Activated T-cell treated with anti-CD3 and anti-CD28 coated beads for 1 hour (primary cell): ENCODE results near the gene COL28A1.

Source experiments
- DNase-seq: peaks from one replicate; pipeline ENCODE4 v3.0.0-alpha.2; 2020; ENCODE audit warnings: low read depth

Gene COL28A1

GRCh38 chr7:7535691-7536090 lies at the start of gene COL28A1:
TSS of gene COL28A1 (minus strand) at chr7:7535873. CDS start at chr7:7532875, 2,998 bp downstream.
- no peak for DNase-seq

GRCh38 chr7:7584653-7585052 lies 49.0 kb upstream of the COL28A1 start:
- no peak for DNase-seq

- DNase-seq: no peak
Observed at GRCh38 chr7:7583731-7584130, 48.1 kb upstream of the COL28A1 start.

DNA sequence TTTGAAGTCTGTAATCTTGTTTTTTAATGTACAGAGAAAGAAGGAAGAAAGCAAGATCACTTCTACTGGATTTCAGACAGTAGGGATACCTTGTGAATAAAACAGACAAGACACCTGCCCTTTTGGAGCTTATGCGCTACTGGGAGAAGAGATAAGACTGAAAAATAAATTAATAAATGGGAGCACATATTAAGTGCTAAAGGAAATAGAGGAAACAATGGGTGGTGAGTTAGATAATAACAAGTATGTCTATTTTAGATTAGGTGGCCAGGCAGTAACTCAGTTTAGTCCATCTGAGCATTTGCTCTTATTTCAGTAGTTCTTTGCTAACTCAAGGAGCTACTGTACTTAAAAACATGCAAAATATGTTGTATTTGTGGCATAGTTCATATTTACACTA lies 46.9 kb upstream of the COL28A1 start:
- no peak for DNase-seq

- DNase-seq: no peak
Observed at GRCh38 chr7:7581531-7582179, 46.0 kb upstream of the COL28A1 start.

DNA sequence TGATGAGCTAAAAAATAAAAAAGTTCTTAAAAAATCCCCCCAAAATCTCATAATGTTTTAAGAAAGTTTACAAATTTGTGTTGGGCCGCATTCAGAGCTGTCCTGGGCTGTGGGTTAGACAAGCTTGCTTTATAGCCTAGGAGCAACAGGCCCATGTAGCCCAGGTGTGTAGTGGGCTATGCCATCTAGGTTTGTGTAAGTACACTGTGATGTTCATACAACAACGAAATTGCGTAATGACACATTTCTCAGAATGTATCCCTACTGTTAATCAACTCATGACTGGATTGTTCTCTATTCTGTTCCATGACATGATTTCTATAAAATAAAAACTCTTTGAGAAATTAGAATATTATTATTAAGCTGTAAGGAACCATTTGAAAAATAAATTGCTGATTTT lies 44.0 kb upstream of the COL28A1 start:
- no peak for DNase-seq

DNA sequence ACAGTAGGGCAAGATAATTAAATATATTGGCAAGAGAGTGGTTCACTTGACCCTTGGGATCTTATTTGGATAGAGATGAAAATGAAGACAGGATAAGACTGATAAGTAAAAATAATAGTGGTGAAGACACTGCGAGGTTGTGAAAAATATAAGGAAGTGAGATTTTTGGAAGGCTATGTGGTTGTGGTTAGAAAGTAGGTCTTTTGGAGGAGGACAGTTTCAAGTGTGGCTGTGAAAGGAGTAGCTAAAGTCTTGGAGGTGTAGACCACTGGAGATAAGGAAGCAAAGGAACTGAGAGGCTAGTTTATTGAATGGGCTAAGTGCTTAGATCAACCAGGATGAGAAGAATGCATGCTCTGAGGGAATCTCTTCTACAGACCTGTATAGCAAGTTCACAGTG lies 42.2 kb upstream of the COL28A1 start:
- DNase-seq: no peak

DNA sequence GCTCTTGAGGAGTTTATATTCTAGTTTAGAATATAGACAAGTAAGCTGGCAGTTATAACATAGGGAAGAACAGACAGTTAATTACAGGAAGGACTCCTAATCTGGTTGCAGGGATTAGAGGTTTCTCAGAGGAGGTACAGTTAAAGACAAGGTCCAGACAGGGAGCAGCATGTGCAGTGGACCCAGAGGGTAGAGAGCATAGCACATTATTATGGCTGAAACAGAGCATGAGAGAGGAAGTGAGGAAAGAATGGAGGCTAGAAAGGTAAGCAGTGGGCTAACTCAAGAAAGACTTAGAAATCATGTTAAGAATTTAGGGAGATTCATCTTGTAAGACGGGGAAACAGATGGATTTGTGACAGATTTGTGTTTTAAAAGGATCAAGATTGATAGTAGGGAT lies 40.7 kb upstream of the COL28A1 start:
- DNase-seq: no peak

- no peak for DNase-seq
Observed at GRCh38 chr7:7573701-7574100, 38.0 kb upstream of the COL28A1 start.

- no peak for DNase-seq
Observed at GRCh38 chr7:7570584-7570983, 34.9 kb upstream of the COL28A1 start.

DNA sequence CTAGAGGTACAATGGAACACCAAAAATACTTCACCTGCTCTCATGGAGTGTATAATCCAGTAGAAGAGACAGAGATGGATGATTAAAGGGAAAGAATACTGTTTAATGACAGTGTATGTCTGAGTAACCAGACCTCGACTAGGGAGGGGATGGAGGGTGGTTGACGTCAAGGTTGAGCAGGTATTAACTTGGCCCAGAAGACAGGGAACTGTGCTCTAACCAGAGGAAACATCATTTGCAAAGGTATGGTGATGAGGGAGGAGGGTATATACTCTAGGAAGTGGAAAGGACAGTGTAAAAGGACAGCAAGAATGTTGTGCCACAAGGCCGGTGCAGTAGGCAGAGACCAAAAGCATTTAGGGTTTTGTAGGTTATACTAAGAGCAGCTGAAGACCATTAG lies 33.9 kb upstream of the COL28A1 start:
- no peak for DNase-seq

DNA sequence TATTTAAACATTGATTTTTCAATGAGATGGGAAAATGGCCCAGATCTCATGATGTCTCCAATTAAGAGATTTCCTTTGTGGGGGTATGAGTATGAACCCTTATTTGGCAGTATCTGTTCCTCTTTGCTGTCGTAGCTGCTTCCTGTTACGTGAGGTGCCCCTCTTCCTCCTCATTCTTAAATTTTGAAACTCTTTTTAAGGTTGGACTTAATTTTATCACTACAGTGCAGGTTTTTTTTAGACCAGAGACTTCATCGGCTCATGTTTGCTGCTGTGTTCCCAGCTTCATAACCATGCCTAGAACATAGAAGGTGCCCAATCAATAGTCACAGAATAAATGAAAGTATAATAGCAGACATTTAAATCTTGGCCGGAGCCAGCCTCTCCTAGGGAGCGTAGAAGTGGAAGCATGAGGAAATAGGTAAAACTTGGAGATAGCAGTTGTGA lies 33.4 kb upstream of the COL28A1 start:
- no peak for DNase-seq

DNA sequence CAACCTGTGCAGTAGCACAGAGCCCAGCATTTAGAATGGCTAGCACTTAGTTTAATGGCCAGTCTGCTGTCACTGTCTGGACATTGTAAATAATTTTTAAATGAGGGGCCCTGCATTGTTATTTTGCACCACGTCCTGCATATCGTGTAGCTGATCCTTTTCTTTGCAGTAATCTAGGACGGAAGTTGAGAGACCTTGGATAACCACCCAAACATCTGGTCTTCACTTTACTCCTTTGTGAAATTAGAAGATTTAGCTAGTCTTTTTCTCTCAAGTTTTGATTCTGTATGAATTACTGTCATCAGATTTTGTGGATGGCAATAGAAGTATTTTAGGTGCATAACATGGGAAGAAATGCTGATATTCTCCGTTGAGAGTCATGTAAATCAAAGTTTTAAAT lies 32.9 kb upstream of the COL28A1 start:
- no peak for DNase-seq

GRCh38 chr7:7567898-7568531 lies 32.3 kb upstream of the COL28A1 start:
- DNase-seq: no peak

DNA sequence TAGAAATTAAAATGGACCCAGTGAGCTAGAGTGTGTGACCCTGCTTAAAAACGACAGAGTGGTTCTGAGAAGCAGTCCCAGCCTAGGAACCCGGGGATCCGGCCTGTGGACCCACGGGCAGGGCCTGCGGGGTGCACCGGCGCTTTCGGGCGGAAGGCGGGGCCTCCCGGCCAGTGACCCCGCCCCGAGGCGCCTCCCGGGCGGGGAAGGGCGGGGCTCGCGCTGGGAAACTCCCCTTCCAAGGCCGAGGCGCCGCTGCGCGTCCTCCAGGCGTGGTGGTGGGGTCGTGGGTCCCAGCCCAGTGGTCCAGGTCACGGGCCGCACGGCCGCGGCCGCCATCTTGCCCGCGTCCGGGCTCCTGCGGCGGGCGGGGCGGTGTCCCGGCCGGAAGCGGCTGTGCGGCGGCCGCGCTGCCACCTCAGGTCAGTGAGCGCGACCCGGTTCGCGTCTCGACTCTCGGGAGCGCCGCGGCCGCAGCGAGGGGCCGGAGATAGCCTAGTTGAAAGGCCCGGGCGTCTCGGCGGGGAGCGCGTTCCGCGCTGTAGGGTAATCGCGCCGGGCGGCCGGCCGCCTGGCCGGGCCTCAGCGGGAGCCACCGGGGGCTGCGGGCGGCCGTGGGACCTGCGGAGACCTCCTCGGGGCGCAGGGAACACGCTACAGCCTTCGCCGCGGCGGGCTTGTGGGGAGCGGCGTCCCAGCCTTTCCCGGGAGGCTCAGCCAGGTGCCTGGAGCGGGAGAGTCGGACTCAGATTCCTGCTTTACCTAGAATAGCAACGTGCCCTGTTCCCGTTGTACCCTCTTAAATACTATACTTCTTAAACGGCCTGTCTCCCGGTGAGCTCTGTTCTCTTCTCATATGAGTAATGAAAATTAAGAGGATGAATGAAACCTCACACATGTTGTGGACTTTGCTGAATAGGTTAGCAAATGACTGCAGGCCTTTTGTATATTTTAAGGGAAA lies 31.3 kb upstream of the COL28A1 start, which contains the start of gene MIOS:
Gene MIOS, plus strand, starts transcription at position 234 of the 961 bp plus-strand sequence. CDS start 5,592 bp downstream, outside the sequence.
- DNase-seq: peak; percentile 74

DNA sequence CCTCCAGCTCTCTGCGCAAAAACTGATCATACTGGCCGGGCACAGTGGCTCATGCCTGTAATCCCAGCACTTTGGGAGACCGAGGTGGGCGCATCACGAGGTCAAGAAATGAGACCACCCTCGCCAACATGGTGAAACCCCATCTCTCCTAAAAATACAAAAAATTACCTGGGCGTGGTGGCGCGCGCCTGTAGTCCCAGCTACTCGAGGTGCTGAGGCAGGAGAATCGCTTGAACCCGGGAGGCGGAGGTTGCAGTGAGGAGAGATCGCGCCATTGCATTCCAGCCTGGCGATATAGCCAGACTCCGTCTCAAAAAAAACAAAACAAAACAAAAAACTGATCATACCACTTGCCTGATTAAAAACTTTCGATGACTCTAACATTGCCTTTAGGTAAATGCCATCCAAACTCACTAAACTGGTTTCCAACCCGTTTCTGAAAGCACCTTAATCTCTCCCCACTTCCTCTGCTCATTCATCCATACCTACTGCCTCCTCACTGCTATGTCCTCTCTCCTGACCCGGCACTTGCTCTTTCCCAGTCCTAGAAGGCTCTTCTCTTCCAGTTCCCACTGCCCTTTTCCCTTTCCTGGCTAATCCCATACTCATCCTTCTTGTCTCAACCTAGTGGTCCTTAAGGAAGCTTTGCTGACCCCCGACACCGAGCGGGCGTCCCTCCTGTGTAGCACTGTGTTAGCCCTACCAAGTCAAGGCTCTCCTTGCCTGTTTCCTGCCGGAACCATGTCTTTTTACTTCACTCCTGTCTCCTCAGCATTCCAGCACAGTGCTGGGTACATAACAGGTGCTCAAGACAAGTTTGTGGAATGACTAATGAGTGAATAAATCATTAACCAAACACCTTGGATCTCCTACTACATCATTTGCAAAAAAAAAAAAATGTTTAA lies 30.3 kb upstream of the COL28A1 start:
- DNase-seq: no peak

- DNase-seq: no peak
Observed at GRCh38 chr7:7565018-7565680, 29.5 kb upstream of the COL28A1 start.

GRCh38 chr7:7564323-7564780 lies 28.7 kb upstream of the COL28A1 start:
- no peak for DNase-seq

DNA sequence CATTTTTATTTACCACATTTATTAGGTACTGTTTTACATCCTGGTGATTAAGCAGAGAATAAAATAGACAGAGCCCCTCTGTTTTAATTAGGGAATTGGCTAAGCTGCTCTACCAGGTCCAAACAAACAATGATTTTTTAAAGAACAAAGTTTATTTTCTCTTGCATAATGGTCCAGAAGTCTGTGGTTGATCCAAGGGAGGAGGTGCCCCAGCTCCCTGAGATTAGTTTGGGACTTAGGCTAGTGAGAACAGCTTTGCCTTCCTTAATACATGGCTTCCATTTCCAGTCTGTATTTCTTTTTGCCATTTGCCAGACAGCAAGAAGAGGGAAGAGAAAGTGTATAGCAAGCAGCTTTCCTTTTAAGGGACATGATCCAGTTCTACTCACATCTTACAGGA lies 28.1 kb upstream of the COL28A1 start:
- DNase-seq: no peak

GRCh38 chr7:7563269-7563668 lies 27.6 kb upstream of the COL28A1 start:
- DNase-seq: no peak

DNA sequence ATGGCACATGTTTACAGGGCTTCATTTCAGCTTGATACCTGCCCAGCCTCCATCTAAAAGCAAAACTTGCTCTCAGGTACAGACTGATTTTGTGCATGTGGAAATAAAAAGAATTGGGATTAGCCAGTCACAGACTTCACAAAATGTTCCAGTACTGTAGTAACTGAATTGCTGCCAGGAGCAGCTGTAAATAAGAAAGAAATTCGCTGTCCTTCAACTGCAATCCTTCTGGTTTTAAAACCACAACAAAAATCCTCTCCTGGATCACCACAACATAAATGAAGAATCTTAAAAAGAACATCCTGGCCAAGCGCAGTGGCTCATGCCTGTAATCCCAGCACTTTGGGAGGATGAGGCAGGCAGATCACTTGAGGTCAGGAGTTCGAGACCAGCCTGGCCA lies 27.1 kb upstream of the COL28A1 start:
- no peak for DNase-seq
